WTC11 (cell line): ENCODE data around the gene UBAC2. TPM values are rescaled to one million over a fixed set of nuclear protein-coding genes. Genes with fewer than 3 reads are reported as not detected.

Source experiments
- ATAC-seq: fragments of 200-7000 bp; cut with Tn5 transposase; 2 replicates; pipeline ENCODE4 v1.10.0; 2021; ENCODE audit warnings: mild to moderate bottlenecking, moderate library complexity
- CTCF ChIA-PET: fragments of 300-600 bp; sonication (Branson Sonifier 250); formaldehyde crosslinking; loops from one replicate; lab custom pipeline; 2021; ENCODE audit warnings: antibody characterized with exemption; lab: Charles Lee
- POLR2A ChIA-PET: fragments of 350-600 bp; sonication (Branson Sonifier 250); formaldehyde crosslinking; loops from one replicate; lab custom pipeline; 2021; ENCODE audit warnings: antibody characterized with exemption; lab: Charles Lee
- DNase-seq: peaks from one replicate; pipeline ENCODE4 v3.0.0; 2021; ENCODE audit warnings: low spot score
- H3K27ac Mint-ChIP-seq: 2 replicates; pipeline ENCODE4 v1.8.0; 2021; ENCODE audit warnings: mixed read lengths
- H3K27me3 Mint-ChIP-seq: 2 replicates; pipeline ENCODE4 v1.8.0; 2021; ENCODE audit warnings: low read depth, mild to moderate bottlenecking, moderate library complexity, mixed read lengths
- H3K36me3 Mint-ChIP-seq: 2 replicates; pipeline ENCODE4 v1.8.0; 2021; ENCODE audit warnings: mixed read lengths
- H3K4me1 Mint-ChIP-seq: 2 replicates; pipeline ENCODE4 v1.8.0; 2022; ENCODE audit warnings: mixed read lengths
- H3K4me3 Mint-ChIP-seq: 2 replicates; pipeline ENCODE4 v1.8.0; 2021; ENCODE audit warnings: mild to moderate bottlenecking, moderate library complexity, mixed read lengths
- H3K9me3 Mint-ChIP-seq: 2 replicates; pipeline ENCODE4 v1.8.0; 2021; ENCODE audit warnings: mixed read lengths
- AFF4 ChIP-seq: sonication (generic); formaldehyde crosslinking; IDR thresholded peaks from 2 replicates; pipeline ENCODE4 v1.8.1; 2023; ENCODE audit warnings: mild to moderate bottlenecking, missing genetic modification reagents, borderline replicate concordance
- ATF3 ChIP-seq: sonication (generic); formaldehyde crosslinking; conservative IDR thresholded peaks from 2 replicates; pipeline ENCODE4 v1.8.1; 2022; ENCODE audit warnings: mild to moderate bottlenecking, missing genetic modification reagents
- E2F4 ChIP-seq: sonication (generic); formaldehyde crosslinking; IDR thresholded peaks from 2 replicates; pipeline ENCODE4 v1.8.1; 2022; ENCODE audit warnings: low read depth, mild to moderate bottlenecking, moderate library complexity, missing genetic modification reagents, borderline replicate concordance
- FOXJ3 ChIP-seq: sonication (generic); formaldehyde crosslinking; IDR thresholded peaks from 2 replicates; pipeline ENCODE4 v1.9.0; 2021; ENCODE audit warnings: missing genetic modification reagents, mild to moderate bottlenecking, borderline replicate concordance
- FOXP4 ChIP-seq: sonication (generic); formaldehyde crosslinking; IDR thresholded peaks from 2 replicates; pipeline ENCODE4 v1.8.0; 2022; ENCODE audit warnings: mild to moderate bottlenecking, missing genetic modification reagents
- GABPB1 ChIP-seq: sonication (generic); formaldehyde crosslinking; IDR thresholded peaks from 2 replicates; pipeline ENCODE4 v1.8.1; 2023; ENCODE audit warnings: mild to moderate bottlenecking, missing genetic modification reagents
- IRF2 ChIP-seq: sonication (generic); formaldehyde crosslinking; IDR thresholded peaks from 2 replicates; pipeline ENCODE4 v1.8.0; 2022; ENCODE audit warnings: low read depth, missing genetic modification reagents, borderline replicate concordance
- NR3C1 ChIP-seq: sonication (generic); formaldehyde crosslinking; conservative IDR thresholded peaks from 2 replicates; pipeline ENCODE4 v1.8.1; 2023; ENCODE audit warnings: low read depth, mild to moderate bottlenecking, missing genetic modification reagents
- RELA ChIP-seq: sonication (generic); formaldehyde crosslinking; IDR thresholded peaks from 2 replicates; pipeline ENCODE4 v1.8.1; 2022; ENCODE audit warnings: missing genetic modification reagents, mild to moderate bottlenecking, borderline replicate concordance
- SP1 ChIP-seq: sonication (generic); formaldehyde crosslinking; conservative IDR thresholded peaks from 2 replicates; pipeline ENCODE4 v1.8.1; 2022; ENCODE audit warnings: missing genetic modification reagents
- TEAD1 ChIP-seq: sonication (generic); formaldehyde crosslinking; IDR thresholded peaks from 2 replicates; pipeline ENCODE4 v1.8.0; 2022; ENCODE audit warnings: mild to moderate bottlenecking, missing genetic modification reagents
- TEAD4 ChIP-seq: sonication (generic); formaldehyde crosslinking; IDR thresholded peaks from 2 replicates; pipeline ENCODE4 v1.8.0; 2022; ENCODE audit warnings: mild to moderate bottlenecking, missing genetic modification reagents
- USF2 ChIP-seq: sonication (generic); formaldehyde crosslinking; IDR thresholded peaks from 2 replicates; pipeline ENCODE4 v1.8.1; 2023; ENCODE audit warnings: mild to moderate bottlenecking, missing genetic modification reagents, moderate library complexity
- ZNF121 ChIP-seq: sonication (generic); formaldehyde crosslinking; IDR thresholded peaks from 2 replicates; pipeline ENCODE4 v1.8.0; 2023; ENCODE audit warnings: missing genetic modification reagents
- ZNF138 ChIP-seq: sonication (generic); formaldehyde crosslinking; conservative IDR thresholded peaks from 2 replicates; pipeline ENCODE4 v1.8.1; 2022; ENCODE audit warnings: mild to moderate bottlenecking, moderate library complexity, missing genetic modification reagents
- ZNF281 ChIP-seq: sonication (generic); formaldehyde crosslinking; IDR thresholded peaks from 2 replicates; pipeline ENCODE4 v1.8.0; 2023; ENCODE audit warnings: mild to moderate bottlenecking, missing genetic modification reagents
- ZNF512 ChIP-seq: sonication (generic); formaldehyde crosslinking; IDR thresholded peaks from 2 replicates; pipeline ENCODE4 v1.8.1; 2022; ENCODE audit warnings: missing genetic modification reagents, borderline replicate concordance
- total RNA-seq: library from RNA; stranded (reverse); gene quantifications from 3 replicates; pipeline ENCODE4 v1.2.3, GENCODE V29; 2021

UBAC2 gene
- total RNA-seq, 1 experiment from 2014 or later = 64.7 TPM

- H3K36me3 Mint-ChIP-seq = peaks cover 16% of the 10 kb centered on the region
- TF ChIP-seq ZNF512 (CRISPR knock-in tag) = no peak
- no peak for TF ChIP-seq IRF2 (CRISPR knock-in tag)
- no peak for TF ChIP-seq RELA (CRISPR knock-in tag)
- no peak for TF ChIP-seq ZNF138 (CRISPR knock-in tag)
- TF ChIP-seq ZNF281 (CRISPR knock-in tag) = no peak
- TF ChIP-seq GABPB1 = no peak
- TF ChIP-seq SP1 (CRISPR knock-in tag) = no peak
- no peak for TF ChIP-seq TEAD4 (CRISPR knock-in tag)
- TF ChIP-seq TEAD1 (CRISPR knock-in tag) = no peak
- TF ChIP-seq AFF4 (CRISPR knock-in tag) = no peak
- TF ChIP-seq NR3C1 = no peak
- TF ChIP-seq USF2 (CRISPR knock-in tag) = no peak
- TF ChIP-seq ZNF121 (CRISPR knock-in tag) = no peak
- TF ChIP-seq FOXP4 (CRISPR knock-in tag) = no peak
- TF ChIP-seq E2F4 (CRISPR knock-in tag) = no peak
- no peak for TF ChIP-seq FOXJ3 (CRISPR knock-in tag)
- no peak for TF ChIP-seq ATF3 (CRISPR knock-in tag)
- TF ChIP-seq, all 79 proteins: peak for 0
- Mint-ChIP-seq H3K9me3 (peaks cover 28% of the 10 kb centered on the region), H3K27me3 (peaks cover 81% of the 10 kb centered on the region), H3K4me1 (peaks cover 9% of the 10 kb centered on the region), H3K27ac (no peak overlapping the region), H3K4me3 (no peak overlapping the region)
- ChIA-PET POLR2A (no interaction called here), CTCF (no interaction called here)
- ATAC-seq = no peak
- no peak for DNase-seq
Observed at GRCh38 chr13:99182439-99182838, 18.2 kb upstream of the UBAC2 start.
